Keratinocyte (primary cell): ENCODE data around the gene ITGB5. TPM values are rescaled to one million over a fixed set of nuclear protein-coding genes. Genes with fewer than 3 reads are reported as not detected.

Experiments used
- DNase-seq: peaks from one replicate; pipeline ENCODE4 v3.0.0-alpha.2; 2011; ENCODE audit warnings: low read depth, missing footprints, low spot score
- FAIRE-seq: peaks from 2 replicates; lab custom pipeline; 2011; peaks lifted over from hg19 to GRCh38; lab: Jason Lieb, UNC
- H2AFZ ChIP-seq: 2 replicates; pipeline ENCODE4 v1.6.0; 2012; ENCODE audit warnings: low read length, control low read depth, inconsistent platforms; ENCODE audit not compliant: control insufficient read depth
- H3K27ac ChIP-seq: 2 replicates; pipeline ENCODE4 v1.5.1; 2011; ENCODE audit warnings: low read length; ENCODE audit not compliant: control insufficient read depth, insufficient read depth
- H3K27me3 ChIP-seq: 3 replicates; pipeline ENCODE4 v1.6.0; 2011; ENCODE audit warnings: low read length; ENCODE audit not compliant: control insufficient read depth, insufficient read depth; ENCODE audit errors: extremely low read depth
- H3K36me3 ChIP-seq, 2 experiments: 2 replicates in 1 of 2; 3 replicates in 1 of 2; pipeline ENCODE4 v1.5.1; 2011; ENCODE audit warnings: low read length in 2 of 2, mild to moderate bottlenecking in 1 of 2; ENCODE audit not compliant: control insufficient read depth in 2 of 2, insufficient read depth in 2 of 2; ENCODE audit errors: extremely low read depth in 1 of 2
- H3K4me1 ChIP-seq: 3 replicates; pipeline ENCODE4 v1.5.1; 2011; ENCODE audit warnings: low read length; ENCODE audit not compliant: control insufficient read depth, insufficient read depth; ENCODE audit errors: extremely low read depth
- H3K4me2 ChIP-seq: 3 replicates; pipeline ENCODE4 v1.6.0; 2011; ENCODE audit warnings: low read depth, low read length; ENCODE audit not compliant: control insufficient read depth, insufficient read depth; ENCODE audit errors: extremely low read depth
- H3K4me3 ChIP-seq, 3 experiments: fragments of 200-600 bp in 1 of 3; sonication (generic) in 1 of 3; 2 replicates in 2 of 3; 3 replicates in 1 of 3; pipeline ENCODE4 v1.5.1; 2011 to 2016; ENCODE audit warnings: low read length in 3 of 3, mild to moderate bottlenecking in 3 of 3, control low read depth in 2 of 3, inconsistent platforms in 1 of 3, low read depth in 1 of 3, mixed read lengths in 1 of 3, mixed run types in 1 of 3, moderate library complexity in 1 of 3; ENCODE audit not compliant: control insufficient read depth in 2 of 3, insufficient read depth in 2 of 3; ENCODE audit errors: extremely low read depth in 1 of 3
- H3K79me2 ChIP-seq: 2 replicates; pipeline ENCODE4 v1.6.0; 2012; ENCODE audit warnings: low read length; ENCODE audit not compliant: control insufficient read depth, insufficient read depth
- H3K9ac ChIP-seq: 3 replicates; pipeline ENCODE4 v1.6.0; 2011; ENCODE audit warnings: low read length; ENCODE audit not compliant: control insufficient read depth, insufficient read depth; ENCODE audit errors: extremely low read depth
- H3K9me1 ChIP-seq: 3 replicates; pipeline ENCODE4 v1.6.0; 2011; ENCODE audit warnings: low read length; ENCODE audit not compliant: control insufficient read depth, insufficient read depth; ENCODE audit errors: extremely low read depth
- H3K9me3 ChIP-seq: 2 replicates; pipeline ENCODE4 v1.5.1; 2012; ENCODE audit warnings: low read depth, low read length; ENCODE audit not compliant: control insufficient read depth
- H4K20me1 ChIP-seq: 3 replicates; pipeline ENCODE4 v1.6.0; 2011; ENCODE audit warnings: low read length; ENCODE audit not compliant: control insufficient read depth, insufficient read depth; ENCODE audit errors: extremely low read depth
- EZH2 ChIP-seq: IDR thresholded peaks from one replicate; pipeline ENCODE4 v1.6.1; 2012; ENCODE audit warnings: inconsistent platforms, mild to moderate bottlenecking, low read length, moderate library complexity
- dilution Hi-C: fragments of 300-500 bp; cut with MboI; formaldehyde crosslinking; loops from one replicate; pipeline ENCODE4 v1.7.0; 2020; ENCODE audit warnings: low sequenced_read_pairs; ENCODE audit not compliant: extremely low pct_ligation_motif_present
- polyA plus RNA-seq, 5 experiments: library from polyadenylated mRNA; depleted of rRNA in 3 of 5; stranded (reverse) in 3 of 5; stranded (forward) in 1 of 5; unstranded in 1 of 5; fragments of >200 nt; gene quantifications; 1 replicate in 1 of 5; 2 replicates in 3 of 5; 3 replicates in 1 of 5; pipeline versions ENCODE4 v1.2.1 to v1.2.3, GENCODE V29; 2011 to 2012; ENCODE audit warnings: missing spikeins in 2 of 5, low read depth in 1 of 5, low replicate concordance in 1 of 5
- TF ChIP-seq, protein P1 (sequence below), 3 experiments: IDR thresholded peaks in 1 of 3; conservative IDR thresholded peaks in 1 of 3; optimal IDR thresholded peaks in 1 of 3; 2 replicates in 2 of 3; 3 replicates in 1 of 3; pipeline versions ENCODE3 to v1.5.1; 2011; ENCODE audit warnings: low read length in 3 of 3, mild to moderate bottlenecking in 3 of 3, moderate library complexity in 2 of 3, control low read depth in 1 of 3, inconsistent platforms in 1 of 3; ENCODE audit not compliant: insufficient read depth in 2 of 3; ENCODE audit errors: extremely low read depth in 1 of 3

Gene ITGB5
- polyA plus RNA-seq, 1 donor (not counting 4 experiments of a cell fraction or from before 2014, with no cell fraction given), result 136 TPM

DNA sequence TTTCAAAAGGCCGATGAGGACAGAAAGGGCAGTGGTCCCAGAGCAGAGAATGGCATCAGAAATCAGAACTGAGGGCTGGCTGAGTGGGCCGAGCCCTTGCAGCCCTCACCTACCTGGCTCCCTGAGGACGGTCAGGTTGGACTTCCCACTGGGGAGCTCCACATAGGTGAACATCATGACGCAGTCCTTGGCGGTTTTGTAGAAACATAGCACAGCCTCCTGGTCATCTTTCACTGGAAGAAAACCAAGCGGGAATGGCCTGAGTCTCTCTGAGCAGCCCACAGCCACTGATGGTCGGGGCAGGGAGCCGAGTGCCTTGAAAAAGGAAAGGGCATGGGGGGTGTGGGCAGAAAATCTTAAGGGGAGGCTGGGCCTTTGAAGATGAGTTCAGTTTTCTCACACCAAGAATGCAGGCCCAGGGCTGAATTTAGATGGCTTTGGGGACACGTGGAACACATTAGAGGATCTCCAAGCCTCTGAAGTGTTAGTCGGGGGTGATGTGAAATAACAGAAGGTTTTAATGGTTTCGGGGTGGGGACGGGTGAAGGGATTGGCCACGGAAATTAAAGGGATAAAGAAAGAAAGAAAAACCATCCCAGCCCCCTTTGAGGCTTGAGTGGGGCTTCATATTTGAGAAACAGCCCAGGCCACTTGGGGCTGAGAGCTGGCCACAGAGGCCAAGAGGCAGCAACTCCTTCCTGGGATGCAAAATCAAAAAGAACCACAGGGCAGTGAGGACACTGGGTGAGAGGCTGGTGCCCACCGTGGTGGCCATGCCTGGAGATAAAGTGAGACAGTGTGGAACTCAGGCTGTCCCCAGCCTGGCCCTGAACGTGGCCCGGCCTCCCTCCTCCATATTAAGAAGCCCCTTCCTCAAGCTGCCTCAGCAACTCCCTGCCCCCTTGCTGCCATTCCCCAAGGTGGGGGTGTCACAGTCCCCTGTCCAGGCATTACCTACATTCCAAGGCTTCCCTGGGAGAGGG lies 120.8 kb downstream of the ITGB5 start:
- TF ChIP-seq EZH2, result no peak
- TF ChIP-seq, protein P1, sequence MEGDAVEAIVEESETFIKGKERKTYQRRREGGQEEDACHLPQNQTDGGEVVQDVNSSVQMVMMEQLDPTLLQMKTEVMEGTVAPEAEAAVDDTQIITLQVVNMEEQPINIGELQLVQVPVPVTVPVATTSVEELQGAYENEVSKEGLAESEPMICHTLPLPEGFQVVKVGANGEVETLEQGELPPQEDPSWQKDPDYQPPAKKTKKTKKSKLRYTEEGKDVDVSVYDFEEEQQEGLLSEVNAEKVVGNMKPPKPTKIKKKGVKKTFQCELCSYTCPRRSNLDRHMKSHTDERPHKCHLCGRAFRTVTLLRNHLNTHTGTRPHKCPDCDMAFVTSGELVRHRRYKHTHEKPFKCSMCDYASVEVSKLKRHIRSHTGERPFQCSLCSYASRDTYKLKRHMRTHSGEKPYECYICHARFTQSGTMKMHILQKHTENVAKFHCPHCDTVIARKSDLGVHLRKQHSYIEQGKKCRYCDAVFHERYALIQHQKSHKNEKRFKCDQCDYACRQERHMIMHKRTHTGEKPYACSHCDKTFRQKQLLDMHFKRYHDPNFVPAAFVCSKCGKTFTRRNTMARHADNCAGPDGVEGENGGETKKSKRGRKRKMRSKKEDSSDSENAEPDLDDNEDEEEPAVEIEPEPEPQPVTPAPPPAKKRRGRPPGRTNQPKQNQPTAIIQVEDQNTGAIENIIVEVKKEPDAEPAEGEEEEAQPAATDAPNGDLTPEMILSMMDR (optimal IDR thresholded peaks at IDR 0.05 in 1 of 3, IDR thresholded peaks at IDR 0.05 in 1 of 3, conservative IDR thresholded peaks at IDR 0.05 in 1 of 3; ENCODE audit: extremely low read depth in 1 of 3, insufficient read depth in 2 of 3, low read length in 3 of 3), result no peak
- dilution Hi-C loops, result no loop called here

DNA sequence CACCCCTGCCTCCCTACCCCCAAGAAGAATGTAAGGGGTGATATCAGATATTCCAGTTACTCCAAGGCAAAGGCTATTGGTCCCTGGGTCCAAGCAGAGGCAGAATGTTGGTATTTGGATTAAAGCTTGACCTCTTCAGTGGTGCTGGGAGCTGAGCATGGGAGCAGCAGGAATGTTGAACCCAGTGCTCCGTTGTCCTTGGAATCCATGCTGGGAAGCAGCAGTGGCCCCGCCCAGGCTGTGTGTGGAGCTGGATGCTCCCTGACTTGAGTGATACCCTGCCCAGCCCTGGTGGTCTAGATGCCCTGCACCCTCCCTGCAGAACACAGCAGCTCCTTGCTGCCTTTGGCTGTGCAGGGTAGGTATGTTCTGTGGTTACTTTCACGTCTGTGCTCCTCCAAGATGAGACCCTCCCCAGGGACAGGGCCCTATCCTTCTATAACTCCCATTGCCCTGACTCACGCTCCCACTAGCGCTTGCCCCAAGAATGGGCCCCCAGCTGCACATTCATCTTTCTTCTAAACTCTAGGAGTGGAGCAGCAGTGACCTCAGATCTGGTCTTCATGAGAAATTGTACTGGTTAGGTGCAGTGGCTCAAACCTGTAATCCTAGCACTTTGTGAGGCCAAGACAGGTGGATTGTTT lies 121.8 kb downstream of the ITGB5 start:
- Histone ChIP-seq H3K4me3 (no peak overlapping the region), H3K27me3 (no peaks in the 10 kb centered on the region), H3K9ac (no peak overlapping the region), H4K20me1 (peaks cover 5% of the 10 kb centered on the region), H3K4me2 (no peak overlapping the region), H3K36me3 (peaks cover 27 to 51% of the 10 kb centered on the region in 2 experiments), H3K9me1 (no peaks in the 10 kb centered on the region), H3K4me1 (peaks cover 4% of the 10 kb centered on the region), H3K27ac (no peak overlapping the region), H3K79me2 (no peaks in the 10 kb centered on the region), H2AFZ (no peak overlapping the region), H3K9me3 (no peaks in the 10 kb centered on the region)
- dilution Hi-C loops, result no loop called here
- no peak for TF ChIP-seq EZH2
- TF ChIP-seq, protein P1 (optimal IDR thresholded peaks at IDR 0.05 in 1 of 3, IDR thresholded peaks at IDR 0.05 in 1 of 3, conservative IDR thresholded peaks at IDR 0.05 in 1 of 3; ENCODE audit: extremely low read depth in 1 of 3, insufficient read depth in 2 of 3, low read length in 3 of 3), result no peak
- FAIRE-seq (no peak), DNase-seq (no peak)

More for the DNA sequence above, 120.8 kb downstream of the ITGB5 start:
- Histone ChIP-seq H3K27me3 (no peaks in the 10 kb centered on the region), H4K20me1 (peaks cover 5% of the 10 kb centered on the region), H3K4me3 (no peak overlapping the region), H3K4me1 (peaks cover 6% of the 10 kb centered on the region), H3K4me2 (no peak overlapping the region), H3K79me2 (no peaks in the 10 kb centered on the region), H3K36me3 (peaks cover 27 to 53% of the 10 kb centered on the region in 2 experiments), H3K9ac (no peak overlapping the region), H2AFZ (no peak overlapping the region), H3K27ac (no peak overlapping the region), H3K9me3 (no peaks in the 10 kb centered on the region), H3K9me1 (no peaks in the 10 kb centered on the region)
- DNase-seq, result no peak
- FAIRE-seq, result no peak
